HPDE6-E6E7 (cell line): ENCODE results near the gene BAIAP2L2.
"Not testable (repeated sequence)": the region's sequence is repeated elsewhere in the genome, so short reads cannot be mapped to it uniquely, and the experiment has no call there.

Source experiments
- DNase-seq: peaks from one replicate; pipeline ENCODE4 v3.0.0; 2011; ENCODE audit warnings: missing footprints; ENCODE audit errors: extremely low spot score

Gene BAIAP2L2

GRCh38 chr22:38081636-38081940 lies 28.9 kb downstream of the BAIAP2L2 start:
- DNase-seq = no peak

GRCh38 chr22:38080850-38081635 lies 29.4 kb downstream of the BAIAP2L2 start:
- no peak for DNase-seq

DNA sequence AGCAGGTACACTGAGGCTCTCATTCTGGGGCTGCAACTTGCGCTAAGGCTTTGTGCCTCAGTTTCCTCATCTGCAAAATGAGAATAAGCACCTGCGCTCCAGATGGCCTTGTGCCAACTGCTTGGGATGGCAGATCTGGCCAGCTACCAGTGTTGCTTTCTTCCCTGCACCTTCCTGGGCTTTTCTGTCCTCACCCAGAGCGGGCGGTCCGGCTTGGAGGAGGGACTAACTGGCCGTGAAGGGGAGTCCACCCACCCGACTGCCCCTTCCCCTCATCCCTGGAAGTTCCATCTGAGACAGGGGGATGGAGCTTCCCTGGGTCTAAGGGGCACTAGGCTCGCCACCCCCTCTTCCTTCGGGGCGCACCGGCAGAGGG lies 30.0 kb downstream of the BAIAP2L2 start:
- no peak for DNase-seq

- DNase-seq = no peak
These were observed 30.7 kb downstream of the BAIAP2L2 start for GRCh38 chr22:38079804-38080203.

- DNase-seq = not testable (repeated sequence)
These were observed 31.3 kb downstream of the BAIAP2L2 start for GRCh38 chr22:38079208-38079607.

GRCh38 chr22:38078046-38078840 lies 32.2 kb downstream of the BAIAP2L2 start:
- DNase-seq = no peak

DNA sequence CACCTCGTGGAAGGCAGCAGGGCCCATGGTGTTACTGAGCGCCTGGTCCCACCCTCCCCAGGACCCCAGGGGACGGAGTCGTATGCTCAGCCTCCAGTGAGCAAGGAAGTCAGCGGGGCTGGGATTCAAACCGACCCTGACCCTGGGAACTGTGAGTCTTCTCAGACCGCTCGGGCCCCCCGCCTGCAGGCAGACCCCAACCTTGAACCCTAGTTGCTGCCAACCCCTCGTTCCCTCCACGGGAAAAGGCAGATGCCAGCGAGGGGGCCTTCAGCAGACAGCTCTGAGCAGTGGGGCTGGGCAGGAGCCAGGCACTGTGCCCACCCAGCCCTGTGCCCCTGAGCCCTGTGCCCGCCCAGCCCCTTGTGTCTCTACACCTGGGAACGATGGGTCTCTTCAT lies 32.9 kb downstream of the BAIAP2L2 start:
- DNase-seq = no peak

DNA sequence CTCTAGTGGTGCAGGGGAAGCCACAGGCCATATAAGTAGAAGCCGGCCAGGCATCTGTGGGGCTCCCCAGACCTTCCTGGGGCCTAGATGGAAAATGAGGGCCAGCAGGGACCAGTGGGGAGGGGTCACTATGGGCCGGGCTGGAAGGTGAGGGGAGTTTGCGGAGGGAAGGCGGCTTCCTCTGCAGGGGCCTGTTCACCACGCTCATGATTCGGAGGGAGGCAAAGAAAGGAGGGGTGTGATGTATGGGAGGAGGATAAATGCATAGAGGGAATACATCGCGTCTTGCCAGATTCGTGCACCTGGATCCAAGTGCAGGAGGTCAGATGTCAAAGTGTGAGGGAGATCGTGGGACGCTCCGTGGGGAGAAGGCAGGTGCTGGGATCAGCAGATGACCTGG lies 33.4 kb downstream of the BAIAP2L2 start:
- no peak for DNase-seq

DNA sequence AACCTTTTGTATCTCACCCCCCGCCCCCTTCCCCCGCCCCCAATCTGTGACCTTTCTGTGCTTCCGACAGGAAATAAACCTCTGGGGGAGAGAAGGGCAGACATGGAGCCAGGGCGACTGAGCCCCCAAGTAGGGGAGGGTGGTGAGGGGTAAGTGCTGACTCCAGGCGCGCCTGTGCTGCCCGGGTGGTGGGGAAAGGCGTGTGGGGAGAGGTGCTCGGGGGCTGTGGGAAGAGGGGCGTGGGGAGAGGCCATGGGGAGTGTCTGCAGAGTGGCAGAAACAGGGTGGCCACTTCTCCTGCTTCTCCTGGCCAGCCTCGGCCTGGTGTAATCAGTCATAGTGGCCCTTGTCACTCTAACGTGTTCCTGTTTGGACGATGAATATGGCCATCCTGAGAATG lies 34.5 kb downstream of the BAIAP2L2 start:
- DNase-seq = no peak

DNA sequence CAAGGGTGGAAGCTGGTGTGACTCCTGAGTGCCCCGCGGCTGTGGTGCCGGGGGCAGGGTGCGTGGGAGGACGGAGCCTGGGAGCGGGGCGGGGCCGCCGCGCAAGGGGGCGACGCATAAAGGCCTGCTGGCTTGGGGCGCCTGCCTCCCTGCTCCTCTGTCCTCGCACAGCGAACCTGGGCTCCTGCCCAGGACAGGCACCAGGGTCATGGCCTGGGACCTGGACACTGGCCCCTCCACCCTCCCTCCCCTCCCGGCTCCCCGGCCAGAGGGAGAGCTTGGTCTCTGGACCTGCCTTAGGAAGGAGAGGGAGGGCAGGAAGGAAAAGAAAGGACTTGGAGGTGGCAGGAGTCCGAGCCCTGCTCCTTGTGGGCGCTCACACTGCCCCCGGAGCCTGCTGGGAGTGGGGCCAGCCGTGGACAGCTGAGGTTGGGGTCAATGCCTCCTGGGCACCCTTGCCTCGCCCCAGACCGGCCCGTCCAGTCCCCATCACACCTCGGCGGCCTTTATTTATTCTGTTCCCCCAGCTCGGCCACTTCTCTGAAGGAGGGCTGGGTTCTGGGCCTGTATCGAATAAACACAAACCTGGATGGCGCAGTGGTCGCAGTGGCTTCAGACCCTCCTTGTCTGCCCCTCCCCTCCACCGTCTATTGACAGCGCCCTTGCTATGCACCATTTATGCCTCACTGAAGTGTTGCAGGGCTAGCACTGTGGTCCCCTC lies 35.2 kb downstream of the BAIAP2L2 start:
- no peak for DNase-seq

GRCh38 chr22:38074181-38075104 lies 36.0 kb downstream of the BAIAP2L2 start:
- no peak for DNase-seq

DNA sequence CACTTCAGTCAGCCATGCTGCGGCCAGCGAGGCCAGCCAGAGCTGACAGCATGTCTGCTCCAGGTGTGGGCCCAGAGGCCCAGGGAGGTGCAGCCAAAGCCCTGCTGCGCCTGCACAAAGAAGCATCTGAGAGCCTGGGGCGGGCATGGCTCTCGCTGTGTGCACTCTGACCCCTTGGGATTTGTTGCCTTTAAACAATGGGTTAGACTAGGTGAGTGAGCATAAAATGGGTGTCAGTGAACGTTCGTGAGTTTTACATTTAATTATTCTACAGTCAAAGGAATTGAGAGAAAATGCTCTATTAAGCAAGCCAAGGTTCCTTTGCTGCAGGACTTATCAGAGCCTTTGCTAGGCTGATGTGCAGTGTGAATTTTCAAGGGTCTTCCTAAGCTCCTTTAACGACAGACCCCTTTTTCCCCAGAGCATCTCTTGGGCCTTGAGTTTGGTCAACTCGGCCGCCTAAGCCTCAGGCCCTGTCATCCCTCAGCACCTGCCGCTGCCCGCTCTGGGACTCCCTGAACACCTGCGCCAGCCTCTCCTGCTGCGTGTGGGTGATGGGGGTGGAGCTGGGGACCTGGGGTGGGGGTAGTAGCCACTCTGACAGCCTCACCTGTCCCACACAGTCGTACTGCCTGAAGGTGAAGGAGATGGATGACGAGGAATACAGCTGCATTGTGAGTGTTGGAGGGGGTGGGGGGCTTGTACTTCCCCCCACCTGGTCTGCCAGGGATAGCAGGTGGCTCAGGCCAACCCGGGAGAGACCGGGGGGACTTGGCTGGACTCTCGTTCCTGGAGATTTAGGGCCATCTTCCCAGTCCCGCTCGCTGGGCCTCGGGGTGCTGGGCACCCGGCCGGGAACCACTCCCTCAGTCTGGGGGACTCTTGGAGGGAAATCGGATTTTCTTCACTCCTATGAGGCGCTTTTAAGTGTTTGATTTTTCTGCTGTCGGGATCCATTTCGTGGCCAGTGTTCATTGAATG lies 37.0 kb downstream of the BAIAP2L2 start:
- no peak for DNase-seq

- no peak for DNase-seq
These were observed 37.9 kb downstream of the BAIAP2L2 start for GRCh38 chr22:38072322-38073149.

GRCh38 chr22:38071421-38072321 lies 38.8 kb downstream of the BAIAP2L2 start:
- DNase-seq = no peak

DNA sequence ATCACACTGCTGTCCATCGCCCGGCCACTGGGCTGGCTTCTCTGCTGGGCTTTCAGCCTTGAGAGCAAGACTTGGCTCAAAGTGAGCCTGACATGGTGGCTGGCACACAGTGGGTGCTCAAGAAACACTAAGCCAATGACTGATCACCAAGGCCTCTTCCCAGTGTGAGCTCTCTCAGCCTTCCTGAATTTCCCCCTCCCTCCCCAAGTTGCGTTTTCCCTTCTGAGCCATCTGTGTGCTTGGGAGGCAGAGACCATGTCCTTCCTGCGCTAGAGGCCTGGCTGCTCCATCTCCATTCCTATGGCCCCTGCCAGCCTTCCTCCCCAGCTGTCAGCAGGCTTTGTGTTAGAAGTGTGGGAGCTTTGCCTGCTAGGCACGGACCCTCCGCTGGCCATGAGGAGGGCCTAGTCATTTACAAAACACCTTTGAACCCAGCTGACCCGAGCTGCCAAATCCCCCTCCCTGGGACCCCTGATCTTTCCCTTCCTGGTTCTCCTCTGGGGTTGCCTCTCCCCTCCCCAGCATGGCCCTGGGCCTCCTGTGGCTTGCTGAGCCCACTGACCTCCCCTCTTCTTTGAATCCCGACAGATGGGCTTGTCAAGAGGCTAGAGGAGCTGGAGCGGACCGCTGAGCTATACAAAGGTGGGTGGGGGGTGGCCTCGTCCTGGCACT lies 40.1 kb downstream of the BAIAP2L2 start:
- no peak for DNase-seq

DNA sequence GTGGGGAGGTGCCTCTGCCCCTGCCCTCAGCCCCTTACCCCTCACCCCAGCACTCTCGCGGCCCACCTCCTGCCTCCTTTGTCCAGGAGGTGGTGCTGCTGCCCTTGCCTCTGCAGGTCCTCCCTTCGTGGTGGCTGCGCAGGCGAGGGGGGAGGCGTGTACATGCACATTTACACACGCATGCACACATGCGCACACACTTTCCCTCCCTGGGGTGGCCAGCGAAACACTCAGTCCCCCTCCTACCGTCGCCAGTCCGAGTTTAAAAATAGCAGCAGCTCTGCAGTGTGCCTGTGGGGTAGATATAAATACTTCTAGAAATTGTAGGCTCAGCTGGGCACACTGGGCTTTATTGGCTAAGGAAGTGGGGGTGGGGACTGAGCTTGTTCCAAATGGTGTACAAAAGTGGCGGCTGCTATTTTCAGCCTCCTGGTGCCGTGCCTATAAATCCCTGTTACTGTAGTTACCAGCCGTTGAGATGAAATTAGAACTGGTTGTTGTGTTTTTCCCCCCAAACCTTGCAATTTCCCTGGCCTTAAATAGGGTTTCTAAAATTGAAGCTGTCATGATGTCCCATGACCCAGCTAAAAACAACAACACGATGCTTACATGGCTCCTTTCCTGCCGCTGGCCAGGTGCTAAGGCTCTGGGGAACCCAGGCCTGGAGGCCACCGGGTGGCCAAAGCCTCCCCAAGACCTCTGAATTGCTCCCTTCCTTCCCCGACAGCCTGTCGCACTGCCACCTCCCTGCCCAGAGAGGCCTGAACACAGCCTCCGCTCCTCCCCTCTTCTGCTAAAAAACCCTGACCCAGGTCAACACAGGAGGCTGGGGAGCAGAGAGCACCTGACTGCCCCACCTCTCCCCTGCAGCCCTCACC lies 40.9 kb downstream of the BAIAP2L2 start:
- no peak for DNase-seq
